IMR-90 (cell line): ENCODE measurements around the gene GNAI3.

ENCODE experiments used
- POLR2A ChIP-seq: IDR thresholded peaks from 2 replicates; pipeline ENCODE4 v1.6.1; 2012; ENCODE audit warnings: mild to moderate bottlenecking, low read depth, low read length
- TF ChIP-seq, protein P1 (sequence below): conservative IDR thresholded peaks from 2 replicates; pipeline ENCODE4 v1.5.1; 2012; ENCODE audit warnings: mild to moderate bottlenecking, low read depth, low read length, improper control_type of control experiment

DNA sequence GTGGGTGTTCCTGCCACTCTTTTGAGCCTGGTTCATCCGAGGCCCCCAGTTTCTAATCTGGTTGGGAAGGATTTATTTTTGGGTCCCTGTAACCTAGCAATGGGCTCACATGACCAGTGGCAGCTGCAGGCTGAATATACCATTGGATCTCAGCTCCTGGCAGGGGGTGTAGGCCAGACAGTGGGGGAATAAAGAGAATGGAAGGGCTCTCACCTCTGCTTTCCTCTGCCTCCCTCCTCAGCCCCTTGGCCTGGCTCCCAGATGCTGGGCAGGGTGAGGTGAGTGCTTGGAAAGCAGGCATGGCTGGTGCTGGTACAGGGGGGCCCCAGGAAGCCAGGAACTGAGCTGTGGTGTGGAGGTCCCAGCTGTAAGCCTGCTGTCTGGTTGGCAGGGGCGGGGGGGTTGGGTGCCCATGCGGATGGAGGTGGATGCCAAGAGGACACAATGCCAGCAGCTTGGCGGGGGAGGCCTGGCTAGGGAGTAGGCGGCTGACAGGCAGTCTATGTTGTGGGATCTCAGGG is 12.4 kb upstream of the GNAI3 start:
- no peak for TF ChIP-seq POLR2A
- TF ChIP-seq, protein P1, sequence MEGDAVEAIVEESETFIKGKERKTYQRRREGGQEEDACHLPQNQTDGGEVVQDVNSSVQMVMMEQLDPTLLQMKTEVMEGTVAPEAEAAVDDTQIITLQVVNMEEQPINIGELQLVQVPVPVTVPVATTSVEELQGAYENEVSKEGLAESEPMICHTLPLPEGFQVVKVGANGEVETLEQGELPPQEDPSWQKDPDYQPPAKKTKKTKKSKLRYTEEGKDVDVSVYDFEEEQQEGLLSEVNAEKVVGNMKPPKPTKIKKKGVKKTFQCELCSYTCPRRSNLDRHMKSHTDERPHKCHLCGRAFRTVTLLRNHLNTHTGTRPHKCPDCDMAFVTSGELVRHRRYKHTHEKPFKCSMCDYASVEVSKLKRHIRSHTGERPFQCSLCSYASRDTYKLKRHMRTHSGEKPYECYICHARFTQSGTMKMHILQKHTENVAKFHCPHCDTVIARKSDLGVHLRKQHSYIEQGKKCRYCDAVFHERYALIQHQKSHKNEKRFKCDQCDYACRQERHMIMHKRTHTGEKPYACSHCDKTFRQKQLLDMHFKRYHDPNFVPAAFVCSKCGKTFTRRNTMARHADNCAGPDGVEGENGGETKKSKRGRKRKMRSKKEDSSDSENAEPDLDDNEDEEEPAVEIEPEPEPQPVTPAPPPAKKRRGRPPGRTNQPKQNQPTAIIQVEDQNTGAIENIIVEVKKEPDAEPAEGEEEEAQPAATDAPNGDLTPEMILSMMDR = no peak
